GM18951 (cell line): ENCODE measurements around the gene ACY1.
A peak's percentile ranks its signal among the peaks of the same experiment; 100 is the strongest.

Experiments used
- POLR2A ChIP-seq: IDR thresholded peaks from 4 replicates; pipeline ENCODE4 v1.6.1; 2011; ENCODE audit warnings: mild to moderate bottlenecking; ENCODE audit not compliant: insufficient read length, insufficient read depth; ENCODE audit errors: extremely low read depth
- in situ Hi-C: fragments of 300-500 bp; cut with MboI; formaldehyde crosslinking; loops from one replicate; pipeline ENCODE4 v1.12.0; 2022; ENCODE audit warnings: low sequenced_read_pairs, mixed read lengths, inconsistent platforms; ENCODE audit not compliant: unreplicated experiment

The ACY1 gene

GRCh38 chr3:52019352-52020080, 36.2 kb downstream of the ACY1 start:
- in situ Hi-C loops: no loop called here
- no peak for TF ChIP-seq POLR2A

DNA sequence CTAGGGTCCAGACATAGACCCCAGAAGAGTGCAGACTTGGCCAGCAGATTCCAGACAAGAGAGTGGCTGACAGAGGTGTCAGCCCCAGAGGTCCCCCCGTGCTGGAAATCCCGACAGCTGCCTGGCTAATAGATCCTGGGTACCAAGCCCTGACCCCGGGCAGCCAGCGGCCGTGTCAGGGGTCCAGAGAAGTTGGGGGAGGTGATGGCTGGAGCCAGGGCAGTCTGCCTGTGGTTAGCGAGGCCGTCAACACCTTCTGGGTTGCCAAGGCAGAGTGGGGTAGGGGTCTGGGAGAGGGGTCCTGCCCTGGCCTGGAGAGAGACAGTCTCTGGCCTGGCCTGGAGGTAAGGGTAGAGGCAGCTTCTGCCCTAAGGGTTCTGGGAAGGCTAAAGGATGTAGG, 37.5 kb downstream of the ACY1 start:
- in situ Hi-C loops: no loop called here
- TF ChIP-seq POLR2A: no peak

- no peak for TF ChIP-seq POLR2A
- in situ Hi-C loops: no loop called here
These were observed 38.3 kb downstream of the ACY1 start for GRCh38 chr3:52021489-52022268.

DNA sequence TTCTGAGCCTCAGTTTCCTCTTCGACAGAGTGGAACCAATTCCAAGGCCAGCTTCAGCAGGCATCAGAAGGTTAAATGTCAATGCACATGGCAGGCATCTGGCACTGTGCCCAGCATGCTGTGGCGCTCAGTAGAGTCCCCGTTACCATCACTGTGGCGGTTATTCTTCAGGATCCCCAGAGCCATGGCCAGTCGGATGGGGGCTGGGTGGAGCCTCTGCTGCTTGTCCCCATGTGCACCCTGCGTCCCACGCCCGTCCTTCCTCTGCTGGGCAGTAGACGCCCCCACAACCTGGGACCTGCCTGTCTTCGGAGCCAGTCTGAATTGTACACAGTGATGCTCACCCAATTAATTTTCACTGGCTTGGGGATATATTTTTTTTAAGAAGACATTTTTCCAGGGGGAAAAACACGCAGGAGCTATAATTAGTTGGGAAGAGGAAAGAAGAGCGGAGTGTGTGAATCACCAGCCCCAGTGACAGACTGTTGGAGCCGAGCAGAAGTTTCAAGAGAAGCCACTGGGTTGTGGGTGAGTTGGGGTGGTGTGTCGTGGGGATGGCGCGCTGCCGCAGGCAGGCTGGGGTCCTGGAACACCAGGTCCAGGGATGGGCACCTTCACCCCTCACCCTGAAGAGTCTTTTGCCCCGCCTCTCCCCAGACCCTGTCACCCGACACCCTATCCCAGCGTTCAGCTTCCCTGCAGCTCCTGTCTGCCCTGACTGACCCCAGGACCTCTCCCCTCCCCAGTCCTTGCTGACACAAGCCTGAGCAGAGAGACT, 39.2 kb downstream of the ACY1 start:
- TF ChIP-seq POLR2A: no peak
- in situ Hi-C loops: no loop called here

DNA sequence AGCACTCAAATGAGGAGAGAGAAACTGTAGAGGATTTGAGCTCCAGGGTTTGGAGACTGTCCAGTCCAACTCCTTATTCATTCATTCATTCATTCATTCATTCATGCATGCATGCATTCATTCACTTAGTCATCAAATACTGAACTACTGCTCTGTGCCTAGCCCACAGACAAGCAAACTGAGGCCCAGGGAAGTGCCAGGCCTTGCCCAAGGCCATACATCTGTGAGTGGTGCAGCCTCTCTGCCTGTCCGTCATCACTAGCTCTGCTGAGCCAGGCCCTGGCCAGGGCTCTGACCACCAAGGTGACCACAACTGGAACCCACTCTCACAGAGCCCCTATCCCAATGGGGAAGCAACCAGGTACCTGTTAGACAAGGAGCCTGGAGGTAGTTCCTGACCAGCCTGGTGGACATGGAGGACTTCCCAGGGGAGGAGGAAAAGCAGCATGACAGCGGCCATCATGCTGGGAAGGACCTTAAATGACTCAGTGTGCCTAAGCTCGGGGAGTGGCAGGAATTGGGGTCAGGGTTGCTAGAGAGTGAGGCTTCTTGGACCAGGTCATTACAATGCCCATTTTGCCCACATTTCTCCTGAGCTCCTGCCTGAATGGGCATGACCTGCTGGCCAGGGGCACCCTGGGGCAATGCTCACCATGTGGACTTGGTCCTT, 39.9 kb downstream of the ACY1 start:
- in situ Hi-C loops: no loop called here
- TF ChIP-seq POLR2A: no peak

DNA sequence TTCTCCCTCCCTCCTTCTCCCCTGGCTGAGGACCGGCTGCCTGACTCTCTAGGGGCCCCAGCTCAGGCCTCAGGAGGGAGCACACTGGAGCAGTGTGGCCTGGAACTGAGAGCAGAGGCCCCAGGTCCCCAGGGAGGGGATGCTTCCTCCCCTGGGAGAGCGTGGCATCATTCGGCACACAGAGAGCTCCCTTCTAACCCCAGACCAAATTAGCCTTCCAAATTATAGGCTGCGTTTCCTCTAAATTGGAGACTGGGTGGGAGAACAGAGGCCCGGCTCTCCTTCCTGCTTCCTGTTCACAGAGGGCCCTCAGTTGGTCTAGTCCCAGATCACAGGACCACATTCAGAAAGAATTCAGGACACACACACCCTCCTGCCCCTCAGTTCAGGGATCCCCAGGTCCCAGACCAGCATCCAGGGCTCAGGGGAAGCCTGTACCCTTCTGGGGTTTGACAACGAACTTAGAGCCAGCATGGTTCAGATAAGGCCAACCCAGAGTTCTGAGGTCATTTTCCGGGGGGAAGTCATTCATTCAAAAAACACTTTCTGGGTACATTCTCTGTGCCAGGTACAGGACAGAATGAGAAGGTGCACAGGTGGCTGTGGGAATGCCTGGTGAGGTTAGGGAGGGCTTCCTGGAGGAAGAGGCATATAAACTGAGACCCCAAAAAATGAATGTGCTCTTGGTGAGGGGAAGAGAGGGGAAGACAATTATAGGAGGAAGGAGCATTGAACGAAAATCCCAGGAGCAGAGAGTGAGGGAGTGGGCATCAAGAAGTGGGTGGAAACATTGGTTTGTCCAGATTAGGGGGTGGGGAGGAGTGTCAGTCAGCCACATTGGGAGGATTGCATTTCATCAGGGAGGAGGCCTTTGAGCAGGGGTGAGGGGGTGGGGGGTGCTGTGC, 40.8 kb downstream of the ACY1 start:
- in situ Hi-C loops: no loop called here
- TF ChIP-seq POLR2A: peak; percentile 26

GRCh38 chr3:52024765-52025452, 41.6 kb downstream of the ACY1 start:
- in situ Hi-C loops: no loop called here
- TF ChIP-seq POLR2A: no peak

DNA sequence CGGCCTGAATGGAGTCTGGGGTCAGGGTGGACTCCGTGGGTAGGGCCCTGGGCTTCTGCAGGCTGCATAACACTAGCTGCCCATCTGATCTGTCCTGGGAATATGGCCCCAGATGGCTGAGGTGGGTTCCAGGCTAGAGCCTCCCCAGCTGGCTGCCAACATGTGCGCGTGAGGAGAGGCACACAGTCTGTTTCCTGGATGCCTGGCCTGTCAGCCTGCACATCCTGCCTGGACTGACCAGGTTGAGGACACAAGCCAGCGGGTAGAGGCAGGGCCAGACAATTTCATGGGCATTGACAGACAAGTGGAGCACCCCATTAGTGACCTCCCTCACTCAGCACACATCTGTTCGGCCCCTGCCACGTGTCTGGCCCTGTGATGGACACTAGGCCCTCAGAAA, 42.1 kb downstream of the ACY1 start:
- no peak for TF ChIP-seq POLR2A

GRCh38 chr3:52026041-52026440, 42.7 kb downstream of the ACY1 start:
- in situ Hi-C loops: no loop called here
- TF ChIP-seq POLR2A: no peak

More for the DNA sequence above, 42.1 kb downstream of the ACY1 start:
- in situ Hi-C loops: no loop called here

DNA sequence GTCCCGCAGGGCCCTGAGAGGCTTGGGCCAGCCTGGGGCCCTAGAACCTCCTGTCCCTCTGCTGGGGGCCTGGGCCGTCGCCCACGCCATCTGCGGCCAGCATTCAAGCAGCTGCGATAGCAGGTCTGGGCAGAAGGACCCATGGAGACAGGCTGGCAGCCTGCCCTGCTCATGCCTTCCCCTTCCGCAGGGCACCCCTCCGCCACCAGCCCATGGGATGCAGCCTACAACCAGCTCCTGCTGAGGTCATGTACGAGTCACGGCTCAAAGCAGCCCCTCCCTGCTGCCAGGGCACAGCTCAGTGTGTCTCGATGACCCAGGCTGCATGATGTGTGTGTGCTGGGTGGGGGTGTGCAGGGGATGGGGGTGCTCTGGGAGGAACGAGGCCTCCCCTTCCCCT, 45.2 kb downstream of the ACY1 start:
- TF ChIP-seq POLR2A: no peak
- in situ Hi-C loops: no loop called here

DNA sequence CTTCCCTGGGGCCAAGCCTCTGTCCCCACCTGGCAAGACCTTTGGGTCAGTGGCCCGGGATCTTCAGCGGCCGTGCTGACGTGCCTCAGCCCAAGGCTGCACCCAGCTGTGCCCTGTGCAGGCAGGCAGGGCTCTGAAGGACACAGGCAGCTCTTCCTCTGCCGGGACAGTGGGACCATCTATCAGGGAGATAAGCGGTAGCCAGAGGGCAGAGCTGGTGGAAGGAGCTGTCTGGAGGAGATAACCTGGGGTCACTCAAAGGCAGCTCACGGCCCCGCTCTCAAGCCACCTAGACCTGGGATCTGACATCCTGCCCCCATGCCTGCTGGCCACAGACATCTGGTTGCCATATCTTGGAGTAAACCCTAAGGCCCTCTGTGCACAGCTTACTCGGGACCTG, 45.7 kb downstream of the ACY1 start:
- in situ Hi-C loops: no loop called here
- no peak for TF ChIP-seq POLR2A
